H9 (cell line): ENCODE results near the gene CNDP1. TPM values are rescaled to one million over a fixed set of nuclear protein-coding genes. Genes with fewer than 3 reads are reported as not detected.

Experiments
- DNase-seq: peaks from one replicate; pipeline ENCODE4 v3.0.0-alpha.2; 2017
- H2AFZ ChIP-seq: one replicate; pipeline ENCODE4 v1.6.1; 2013; ENCODE audit warnings: mild to moderate bottlenecking, low read length, control low read depth, moderate library complexity
- H2AK5ac ChIP-seq: 2 replicates; pipeline ENCODE4 v1.6.1; 2013; ENCODE audit warnings: low read length, control low read depth, mixed read lengths; ENCODE audit not compliant: insufficient read length
- H2BK120ac ChIP-seq: one replicate; pipeline ENCODE4 v1.6.1; 2013; ENCODE audit warnings: low read depth, mild to moderate bottlenecking, low read length, control low read depth, inconsistent platforms; ENCODE audit not compliant: poor library complexity, severe bottlenecking
- H2BK12ac ChIP-seq: 2 replicates; pipeline ENCODE4 v1.6.1; 2013; ENCODE audit warnings: low read length, control low read depth, mixed read lengths, low read depth; ENCODE audit not compliant: insufficient read length
- H2BK15ac ChIP-seq: 2 replicates; pipeline ENCODE4 v1.6.1; 2013; ENCODE audit warnings: low read depth, low read length, control low read depth
- H2BK20ac ChIP-seq: one replicate; pipeline ENCODE4 v1.6.1; 2013; ENCODE audit warnings: low read depth, mild to moderate bottlenecking, low read length, control low read depth, inconsistent platforms; ENCODE audit not compliant: poor library complexity, severe bottlenecking
- H2BK5ac ChIP-seq: 2 replicates; pipeline ENCODE4 v1.6.1; 2013; ENCODE audit warnings: low read length, control low read depth, mixed read lengths; ENCODE audit not compliant: insufficient read length
- H3K14ac ChIP-seq: 2 replicates; pipeline ENCODE4 v1.6.1; 2013; ENCODE audit warnings: low read length, control low read depth; ENCODE audit not compliant: insufficient read depth
- H3K18ac ChIP-seq: 2 replicates; pipeline ENCODE4 v1.6.1; 2013; ENCODE audit warnings: low read depth, mild to moderate bottlenecking, mixed read lengths, low read length, control low read depth; ENCODE audit not compliant: insufficient read length
- H3K23ac ChIP-seq: 2 replicates; pipeline ENCODE4 v1.6.1; 2013; ENCODE audit warnings: low read length, control low read depth, mixed read lengths, low read depth; ENCODE audit not compliant: insufficient read length
- H3K23me2 ChIP-seq: 2 replicates; pipeline ENCODE4 v1.6.1; 2013; ENCODE audit warnings: low read depth, mild to moderate bottlenecking, mixed read lengths, low read length, control low read depth; ENCODE audit not compliant: insufficient read length, poor library complexity, severe bottlenecking
- H3K27ac ChIP-seq: 2 replicates; pipeline ENCODE4 v1.5.1; 2013; ENCODE audit warnings: low read length, control low read depth, mixed read lengths, low read depth; ENCODE audit not compliant: insufficient read length
- H3K27me3 ChIP-seq: 2 replicates; pipeline ENCODE4 v1.6.1; 2013; ENCODE audit warnings: low read length, control low read depth, inconsistent platforms; ENCODE audit not compliant: insufficient read depth
- H3K4ac ChIP-seq: 2 replicates; pipeline ENCODE4 v1.6.1; 2013; ENCODE audit warnings: low read depth, mild to moderate bottlenecking, control low read depth, inconsistent platforms, low read length, moderate library complexity
- H3K4me1 ChIP-seq: 2 replicates; pipeline ENCODE4 v1.6.1; 2013; ENCODE audit warnings: low read length, control low read depth, inconsistent platforms; ENCODE audit not compliant: insufficient read depth
- H3K4me2 ChIP-seq: 2 replicates; pipeline ENCODE4 v1.6.1; 2013; ENCODE audit warnings: low read length, control low read depth, mixed read lengths; ENCODE audit not compliant: insufficient read length, insufficient read depth
- H3K56ac ChIP-seq: 2 replicates; pipeline ENCODE4 v1.6.1; 2013; ENCODE audit warnings: low read depth, mild to moderate bottlenecking, mixed read lengths, low read length, control low read depth; ENCODE audit not compliant: insufficient read length
- H3K79me1 ChIP-seq: 2 replicates; pipeline ENCODE4 v1.6.1; 2013; ENCODE audit warnings: low read depth, mild to moderate bottlenecking, moderate library complexity, low read length, control low read depth, inconsistent platforms; ENCODE audit not compliant: insufficient read depth, poor library complexity, severe bottlenecking
- H3K79me2 ChIP-seq: 2 replicates; pipeline ENCODE4 v1.6.1; 2013; ENCODE audit warnings: low read length, control low read depth, inconsistent platforms; ENCODE audit not compliant: insufficient read depth
- H3K9ac ChIP-seq: 2 replicates; pipeline ENCODE4 v1.6.1; 2013; ENCODE audit warnings: low read length, control low read depth, mixed read lengths; ENCODE audit not compliant: insufficient read length; ENCODE audit errors: extremely low read depth
- H3K9me3 ChIP-seq: one replicate; pipeline ENCODE4 v1.6.1; 2013; ENCODE audit warnings: low read depth, low read length, inconsistent platforms; ENCODE audit not compliant: control insufficient read depth
- H3T11ph ChIP-seq: one replicate; pipeline ENCODE4 v1.6.1; 2013; ENCODE audit warnings: mild to moderate bottlenecking, low read length, control low read depth, inconsistent platforms
- H4K20me1 ChIP-seq: one replicate; pipeline ENCODE4 v1.6.1; 2013; ENCODE audit not compliant: control insufficient read depth, insufficient read length, insufficient read depth
- H4K5ac ChIP-seq: 2 replicates; pipeline ENCODE4 v1.6.1; 2013; ENCODE audit warnings: low read depth, mild to moderate bottlenecking, mixed read lengths, low read length, control low read depth; ENCODE audit not compliant: insufficient read length
- H4K8ac ChIP-seq: replicated peaks from 2 replicates; pipeline ENCODE4 v1.6.1; 2013; ENCODE audit warnings: low read length, control low read depth, mixed read lengths, low read depth; ENCODE audit not compliant: insufficient read length
- H4K91ac ChIP-seq: 2 replicates; pipeline ENCODE4 v1.6.1; 2013; ENCODE audit warnings: low read depth, mild to moderate bottlenecking, moderate library complexity, mixed read lengths, low read length, control low read depth; ENCODE audit not compliant: insufficient read length
- H3K27ac Mint-ChIP-seq, 3 experiments: 2 replicates in 2 of 3; 3 replicates in 1 of 3; pipeline ENCODE4 v1.8.0; 2020 to 2021; ENCODE audit warnings: mixed read lengths in 3 of 3, mild to moderate bottlenecking in 1 of 3, moderate library complexity in 1 of 3
- H3K27me3 Mint-ChIP-seq: 2 replicates; pipeline ENCODE4 v1.8.0; 2021; ENCODE audit warnings: low read depth, mild to moderate bottlenecking, moderate library complexity, mixed read lengths
- H3K36me3 Mint-ChIP-seq, 3 experiments: 2 replicates in 2 of 3; 3 replicates in 1 of 3; pipeline ENCODE4 v1.8.0; 2020 to 2021; ENCODE audit warnings: low read depth in 3 of 3, mixed read lengths in 3 of 3; ENCODE audit not compliant: insufficient read depth in 1 of 3
- H3K4me1 Mint-ChIP-seq, 2 experiments: 2 replicates each; pipeline ENCODE4 v1.8.0; 2020; ENCODE audit warnings: mixed read lengths in 2 of 2
- H3K4me3 Mint-ChIP-seq, 2 experiments: 2 replicates in 1 of 2; 3 replicates in 1 of 2; pipeline ENCODE4 v1.8.0; 2020 to 2021; ENCODE audit warnings: mild to moderate bottlenecking in 2 of 2, mixed read lengths in 2 of 2, moderate library complexity in 1 of 2
- H3K9me3 Mint-ChIP-seq, 2 experiments: 2 replicates in 1 of 2; 3 replicates in 1 of 2; pipeline ENCODE4 v1.8.0; 2020; ENCODE audit warnings: mild to moderate bottlenecking in 2 of 2, mixed read lengths in 2 of 2, moderate library complexity in 1 of 2
- CTCF ChIP-seq: fragments of 200-600 bp; sonication (generic); conservative IDR thresholded peaks from 3 replicates; pipeline ENCODE4 v1.8.0; 2021; ENCODE audit warnings: antibody characterized with exemption, mild to moderate bottlenecking
- WGBS: extraction: QIAGEN DNeasy Blood & Tissue Kit; methylation state at CpG from one replicate; pipeline ENCODE4 v1.1.7; 2013; ENCODE audit warnings: missing lambda C conversion rate, low lambda C conversion rate, mixed read lengths; ENCODE audit not compliant: insufficient read length; ENCODE audit errors: extremely low coverage; 5-methylcytosine and 5-hydroxymethylcytosine counted together
- total RNA-seq: library from RNA; stranded (reverse); gene quantifications from 2 replicates; pipeline ENCODE4 v1.2.1, GENCODE V29; 2021

CNDP1 gene
- total RNA-seq, 1 experiment from 2014 or later = not detected

GRCh38 chr18:74577019-74577418 is 42.7 kb downstream of the CNDP1 start:
- H3K27me3 ChIP-seq = no peaks in the 10 kb centered on the region
- H2AK5ac ChIP-seq = no peak overlapping the region
- Mint-ChIP-seq H3K4me1 (peaks cover 14 to 18% of the 10 kb centered on the region in 2 experiments), H3K27me3 (peaks cover 7% of the 10 kb centered on the region), H3K36me3 (no peaks in the 10 kb centered on the region), H3K27ac (no peak overlapping the region), H3K4me3 (no peak overlapping the region), H3K9me3 (no peaks in the 10 kb centered on the region; a peak in 3 of 5 replicates)
- no peak overlapping the region for H3K56ac ChIP-seq
- no peak overlapping the region for H2BK15ac ChIP-seq
- H4K5ac ChIP-seq = no peak overlapping the region
- no peak overlapping the region for H3K23ac ChIP-seq
- no peak overlapping the region for H3K14ac ChIP-seq
- no peak overlapping the region for H4K91ac ChIP-seq
- H3K18ac ChIP-seq = no peak overlapping the region
- H4K20me1 ChIP-seq = no peaks in the 10 kb centered on the region
- H3K79me2 ChIP-seq = no peaks in the 10 kb centered on the region
- no peak overlapping the region for H2BK120ac ChIP-seq
- H3K4me1 ChIP-seq = peaks cover 2% of the 10 kb centered on the region; the same call in 1 of the 2 replicates
- peak overlapping the region; percentile 42 for H2AFZ ChIP-seq
- H2BK20ac ChIP-seq = no peak overlapping the region
- no peak overlapping the region for H3K4ac ChIP-seq
- no peaks in the 10 kb centered on the region for H3K23me2 ChIP-seq
- WGBS = no CpG with 5 or more reads among the region's 5 CpGs
- H2BK12ac ChIP-seq = no peak overlapping the region
- H3K79me1 ChIP-seq = no peaks in the 10 kb centered on the region
- no peak overlapping the region for H3K27ac ChIP-seq
- H2BK5ac ChIP-seq = no peak overlapping the region
- H4K8ac ChIP-seq = no peak overlapping the region
- H3K4me2 ChIP-seq = no peak overlapping the region
- H3T11ph ChIP-seq = no peak overlapping the region
- no peak overlapping the region for H3K9ac ChIP-seq
- no peak for TF ChIP-seq CTCF
- DNase-seq = no peak
- no peaks in the 10 kb centered on the region for H3K9me3 ChIP-seq
